PC-3 (cell line): ENCODE data around the gene ERVK3-1. TPM values are rescaled to one million over a fixed set of nuclear protein-coding genes. Genes with fewer than 3 reads are reported as not detected.
A peak's percentile ranks its signal among the peaks of the same experiment; 100 is the strongest.

ENCODE experiments used
- ATAC-seq: fragments of 200-7000 bp; cut with Tn5 transposase; 2 replicates; pipeline ENCODE4 v1.9.1; 2020; ENCODE audit warnings: mild to moderate bottlenecking, moderate library complexity
- BruUV-seq: library from RNA; stranded (reverse); fragments of 400-500 nt; replicated peaks from 2 replicates; lab custom pipeline; 2021; lab: Mats Ljungman, UMichigan
- CTCF ChIA-PET: fragments of 300-600 bp; sonication (Branson Sonifier 250); formaldehyde crosslinking; loops from one replicate; lab custom pipeline; 2022; ENCODE audit warnings: antibody characterized with exemption; lab: Charles Lee
- POLR2A ChIA-PET: fragments of 300-600 bp; sonication (Branson Sonifier 250); formaldehyde crosslinking; loops from one replicate; lab custom pipeline; 2022; ENCODE audit warnings: antibody characterized with exemption; ENCODE audit not compliant: unreplicated experiment; lab: Charles Lee
- DNase-seq: peaks from one replicate; pipeline ENCODE4 v3.0.0-alpha.2; 2015
- H2AFZ ChIP-seq: fragments of 300-600 bp; sonication (generic); 2 replicates; pipeline ENCODE4 v1.6.0; 2016; ENCODE audit warnings: antibody characterized with exemption, low read length
- H3F3A ChIP-seq: fragments of 300-600 bp; sonication (generic); one replicate; pipeline ENCODE4 v1.6.0; 2017; ENCODE audit warnings: antibody characterized with exemption, low read length, control low read depth, mild to moderate bottlenecking; ENCODE audit not compliant: unreplicated experiment
- H3K27ac ChIP-seq: fragments of 300-600 bp; sonication (generic); 2 replicates; pipeline ENCODE4 v1.5.1; 2016; ENCODE audit warnings: mild to moderate bottlenecking, low read length
- H3K27me3 ChIP-seq: fragments of 300-600 bp; sonication (generic); 2 replicates; pipeline ENCODE4 v1.6.1; 2016; ENCODE audit warnings: low read length, mixed read lengths
- H3K36me3 ChIP-seq: fragments of 300-600 bp; sonication (generic); 2 replicates; pipeline ENCODE4 v1.6.1; 2016; ENCODE audit warnings: low read depth, mixed run types, low read length, mixed read lengths
- H3K4me1 ChIP-seq: fragments of 300-600 bp; sonication (generic); 2 replicates; pipeline ENCODE4 v1.5.1; 2016; ENCODE audit warnings: low read length; ENCODE audit not compliant: insufficient read depth
- H3K4me2 ChIP-seq: fragments of 300-600 bp; sonication (generic); 2 replicates; pipeline ENCODE4 v1.6.0; 2016; ENCODE audit warnings: low read length
- H3K4me3 ChIP-seq: fragments of 300-600 bp; sonication (generic); 2 replicates; pipeline ENCODE4 v1.5.1; 2016; ENCODE audit warnings: mild to moderate bottlenecking, low read length, mixed read lengths
- H3K79me2 ChIP-seq: fragments of 300-600 bp; sonication (generic); 2 replicates; pipeline ENCODE4 v1.6.1; 2017; ENCODE audit warnings: low read length, mixed read lengths
- H3K9ac ChIP-seq: fragments of 300-600 bp; sonication (generic); 2 replicates; pipeline ENCODE4 v1.6.0; 2016; ENCODE audit warnings: mild to moderate bottlenecking, low read length
- H3K9me2 ChIP-seq: fragments of 300-600 bp; sonication (generic); replicated peaks from 2 replicates; pipeline ENCODE4 v1.6.1; 2016; ENCODE audit warnings: mixed run types, low read length, mixed read lengths
- H3K9me3 ChIP-seq: fragments of 300-600 bp; sonication (generic); 2 replicates; pipeline ENCODE4 v1.6.1; 2016; ENCODE audit warnings: low read length, mixed read lengths
- H4K20me1 ChIP-seq: fragments of 300-600 bp; sonication (generic); 2 replicates; pipeline ENCODE4 v1.6.1; 2016; ENCODE audit warnings: low read length, mixed read lengths
- EZH2 ChIP-seq: fragments of 300-600 bp; sonication (generic); IDR thresholded peaks from one replicate; pipeline ENCODE4 v1.6.1; 2017; ENCODE audit warnings: antibody characterized with exemption, mild to moderate bottlenecking, low read length; ENCODE audit not compliant: unreplicated experiment
- EZH2phosphoT487 ChIP-seq: fragments of 300-600 bp; sonication (generic); IDR thresholded peaks from 2 replicates; pipeline ENCODE4 v1.6.1; 2018; ENCODE audit warnings: mild to moderate bottlenecking, antibody characterized with exemption, low read length, borderline replicate concordance
- intact Hi-C: fragments of 100-400 bp; cut with micrococcal nuclease; formaldehyde crosslinking; loops from 2 replicates; pipeline ENCODE4 v1.9.0; 2023
- total RNA-seq: library from RNA; depleted of rRNA; stranded (reverse); fragments of >200 nt; gene quantifications from 2 replicates; pipeline ENCODE4 v1.2.3, GENCODE V29; 2014
- TF ChIP-seq, protein P1 (sequence below): fragments of 300-600 bp; sonication (generic); conservative IDR thresholded peaks from 2 replicates; pipeline ENCODE4 v1.5.1; 2017; ENCODE audit warnings: antibody characterized with exemption, low read depth, mild to moderate bottlenecking, low read length

ERVK3-1 gene
- total RNA-seq, 1 experiment from 2014 or later: 104 TPM

DNA sequence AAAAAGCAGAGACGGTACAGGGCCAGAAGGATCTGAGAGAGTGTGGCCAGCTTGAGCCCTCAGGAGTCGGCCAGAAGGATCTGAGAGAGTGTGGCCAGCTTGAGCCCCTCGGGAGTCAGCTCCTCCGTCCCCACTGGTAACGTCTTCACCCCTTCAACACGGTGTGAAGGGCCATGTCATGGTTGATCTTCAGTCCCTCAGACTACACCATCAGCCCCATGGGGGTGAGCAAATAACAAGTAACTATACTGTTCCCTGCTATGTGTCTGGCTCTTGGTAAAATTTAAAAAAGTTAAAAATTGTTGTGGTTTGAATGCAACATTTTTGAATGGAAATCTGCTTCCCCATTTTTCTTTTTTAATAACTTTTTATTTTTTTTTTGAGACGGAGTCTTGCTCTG lies 28.0 kb upstream of the ERVK3-1 start:
- Histone ChIP-seq H3K4me1 (peaks cover 24% of the 10 kb centered on the region), H3K4me2 (no peak overlapping the region; the same call in 1 of the 2 replicates), H3K79me2 (peaks cover 51% of the 10 kb centered on the region), H3K27me3 (no peaks in the 10 kb centered on the region), H3K4me3 (no peak overlapping the region), H2AFZ (no peak overlapping the region), H3K36me3 (peaks cover 46% of the 10 kb centered on the region), H3K9ac (no peak overlapping the region), H3K9me2 (no peaks in the 10 kb centered on the region), H3K9me3 (peaks cover 4% of the 10 kb centered on the region; the same call in 1 of the 2 replicates), H3F3A (peaks cover 14% of the 10 kb centered on the region), H4K20me1 (no peaks in the 10 kb centered on the region), H3K27ac (no peak overlapping the region)
- ChIA-PET POLR2A (no interaction called here), CTCF (no interaction called here)
- ATAC-seq (no peak), DNase-seq (no peak)
- intact Hi-C loops: no loop called here
- no peak for TF ChIP-seq EZH2phosphoT487
- TF ChIP-seq, protein P1, sequence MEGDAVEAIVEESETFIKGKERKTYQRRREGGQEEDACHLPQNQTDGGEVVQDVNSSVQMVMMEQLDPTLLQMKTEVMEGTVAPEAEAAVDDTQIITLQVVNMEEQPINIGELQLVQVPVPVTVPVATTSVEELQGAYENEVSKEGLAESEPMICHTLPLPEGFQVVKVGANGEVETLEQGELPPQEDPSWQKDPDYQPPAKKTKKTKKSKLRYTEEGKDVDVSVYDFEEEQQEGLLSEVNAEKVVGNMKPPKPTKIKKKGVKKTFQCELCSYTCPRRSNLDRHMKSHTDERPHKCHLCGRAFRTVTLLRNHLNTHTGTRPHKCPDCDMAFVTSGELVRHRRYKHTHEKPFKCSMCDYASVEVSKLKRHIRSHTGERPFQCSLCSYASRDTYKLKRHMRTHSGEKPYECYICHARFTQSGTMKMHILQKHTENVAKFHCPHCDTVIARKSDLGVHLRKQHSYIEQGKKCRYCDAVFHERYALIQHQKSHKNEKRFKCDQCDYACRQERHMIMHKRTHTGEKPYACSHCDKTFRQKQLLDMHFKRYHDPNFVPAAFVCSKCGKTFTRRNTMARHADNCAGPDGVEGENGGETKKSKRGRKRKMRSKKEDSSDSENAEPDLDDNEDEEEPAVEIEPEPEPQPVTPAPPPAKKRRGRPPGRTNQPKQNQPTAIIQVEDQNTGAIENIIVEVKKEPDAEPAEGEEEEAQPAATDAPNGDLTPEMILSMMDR: no peak
- no peak for TF ChIP-seq EZH2
- no TSS peak for BruUV-seq

DNA sequence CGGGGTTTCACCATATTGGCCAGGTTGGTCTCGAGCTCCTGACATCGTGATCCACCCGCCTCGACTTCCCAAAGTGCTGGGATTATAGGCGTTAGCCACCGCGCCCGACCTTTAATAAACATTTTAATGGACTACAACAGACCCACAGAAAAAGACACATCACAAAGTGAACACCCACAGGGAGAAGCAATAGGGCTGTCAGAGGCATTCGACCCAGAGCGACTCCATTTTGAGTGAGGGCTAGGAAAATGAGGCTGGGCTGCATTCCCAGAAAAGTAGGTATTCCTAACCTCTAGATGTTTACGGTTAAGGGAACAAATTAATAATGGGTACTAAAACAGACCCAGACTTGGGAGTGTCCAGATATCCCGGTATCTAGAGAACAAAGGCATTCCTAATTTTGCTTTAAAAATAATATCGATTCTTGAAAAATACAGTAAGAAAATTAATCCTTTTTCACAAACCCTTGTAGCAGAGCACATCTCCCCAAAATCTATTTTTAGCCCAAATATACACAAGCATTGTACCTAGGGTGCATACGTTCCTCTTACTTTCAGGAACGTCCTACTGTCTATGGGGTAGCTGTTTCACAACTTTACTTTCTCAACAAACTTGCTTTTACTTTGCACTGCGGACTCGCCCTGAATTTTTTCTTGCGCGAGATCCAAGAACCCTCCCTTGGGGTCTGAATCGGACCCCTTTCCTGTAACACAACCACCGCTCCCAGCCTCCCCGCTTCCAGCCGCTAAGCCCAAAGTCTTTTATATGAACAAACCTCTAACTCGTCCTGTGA lies 27.2 kb upstream of the ERVK3-1 start:
- Histone ChIP-seq H3K9me3 (peaks cover 4% of the 10 kb centered on the region; the same call in 1 of the 2 replicates), H3K4me1 (peaks cover 24% of the 10 kb centered on the region), H2AFZ (peak overlapping the region; percentile 94), H3K36me3 (peaks cover 44% of the 10 kb centered on the region), H3K4me3 (peak overlapping the region; percentile 86), H3K27me3 (no peaks in the 10 kb centered on the region), H4K20me1 (no peaks in the 10 kb centered on the region), H3K79me2 (peaks cover 58% of the 10 kb centered on the region), H3K9me2 (no peaks in the 10 kb centered on the region), H3F3A (peaks cover 14% of the 10 kb centered on the region), H3K9ac (peak overlapping the region; percentile 89), H3K4me2 (peak overlapping the region; percentile 95), H3K27ac (peak overlapping the region; percentile 51)
- TSS peak; percentile 61 for BruUV-seq
- DNase-seq (no peak), ATAC-seq (peak; percentile 1; the same call in 1 of the 2 replicates)
- intact Hi-C loops: loop anchor here (2.0 kb wide), 1 partner anchor 27 kb away; the partner anchor contains the start of gene ERVK3-1
- TF ChIP-seq, protein P1: no peak
- no peak for TF ChIP-seq EZH2
- TF ChIP-seq EZH2phosphoT487: no peak
- ChIA-PET POLR2A (interaction anchor here (1.0 kb wide), 1 partner anchor 131 kb away, joined by 3 read pairs; the partner anchor contains the start of gene ZNF584), CTCF (interaction anchor here (1.0 kb wide), 1 partner anchor 85 kb away, joined by 3 read pairs; the partner anchor contains the start of gene ZNF497)
